Mammary epithelial cell (primary cell): ENCODE data around the gene LRRN2.

Source experiments
- CTCF ChIP-seq, 2 donors: IDR thresholded peaks in 1 of 2; conservative IDR thresholded peaks in 1 of 2; 2 replicates each; pipeline ENCODE4 v1.5.1; 2011 to 2012; ENCODE audit warnings: inconsistent platforms in 2 of 2, low read length in 2 of 2, mild to moderate bottlenecking in 2 of 2, control low read depth in 1 of 2, low read depth in 1 of 2; ENCODE audit not compliant: insufficient read depth in 1 of 2; ENCODE audit errors: extremely low read depth in 1 of 2
- EZH2 ChIP-seq: IDR thresholded peaks from 2 replicates; pipeline ENCODE4 v1.6.1; 2012; ENCODE audit warnings: low read length, inconsistent platforms, borderline replicate concordance

GRCh38 chr1:204621396-204621795, 64.1 kb downstream of the LRRN2 start:
- TF ChIP-seq CTCF (conservative IDR thresholded peaks at IDR 0.05 in 1 of 2, IDR thresholded peaks at IDR 0.05 in 1 of 2; ENCODE audit: extremely low read depth in 1 of 2, insufficient read depth in 1 of 2, low read depth in 1 of 2, low read length in 2 of 2) (no peak), EZH2 (no peak)
